A549 (cell line): Measurements from ENCODE around the gene GNAS. TPM values are rescaled to one million over a fixed set of nuclear protein-coding genes. Genes with fewer than 3 reads are reported as not detected.

Experiments
- ATAC-seq, 2 experiments: fragments of 200-7000 bp in 1 of 2; fragments of >200 bp in 1 of 2; cut with Nextera tagmentation in 1 of 2; cut with Tn5 transposase in 1 of 2; 3 replicates each; pipeline versions ENCODE4 v1.8.0 to v1.9.1; 2018 to 2020; ENCODE audit warnings: mild to moderate bottlenecking in 1 of 2, moderate library complexity in 1 of 2
- CTCF ChIA-PET: fragments of 300-600 bp; sonication (Branson Sonifier 250); formaldehyde crosslinking; extraction: SDS; loops from one replicate; lab custom pipeline; 2021; ENCODE audit warnings: antibody characterized with exemption, inconsistent platforms; lab: Yijun Ruan, JAX
- POLR2A ChIA-PET: fragments of 350-600 bp; formaldehyde crosslinking; extraction: SDS; loops from one replicate; lab custom pipeline; 2021; ENCODE audit warnings: antibody characterized with exemption, inconsistent platforms; lab: Yijun Ruan, JAX
- DNase-seq, 2 experiments: peaks; one replicate each; pipeline versions ENCODE4 v3.0.0 to v3.0.0-alpha.2; 2011 to 2016; ENCODE audit warnings: low read depth in 1 of 2, low spot score in 1 of 2
- FAIRE-seq: peaks from 2 replicates; lab custom pipeline; 2011; peaks lifted over from hg19 to GRCh38; lab: Jason Lieb, UNC
- H3K27ac ChIP-seq, 2 experiments: fragments of >200 bp; sonication (Bioruptor Twin); formaldehyde crosslinking; 3 replicates each; pipeline ENCODE4 v1.5.1; 2016 to 2017
- H3K4me1 ChIP-seq: fragments of >200 bp; sonication (Bioruptor Twin); formaldehyde crosslinking; 3 replicates; pipeline ENCODE4 v1.6.1; 2016
- H3K4me2 ChIP-seq: fragments of >200 bp; sonication (Bioruptor Twin); formaldehyde crosslinking; 3 replicates; pipeline ENCODE4 v1.6.1; 2016
- H3K4me3 ChIP-seq: fragments of >200 bp; sonication (Bioruptor Twin); formaldehyde crosslinking; 3 replicates; pipeline ENCODE4 v1.5.1; 2016
- H3K9me3 ChIP-seq: fragments of >200 bp; sonication (Bioruptor Twin); formaldehyde crosslinking; 3 replicates; pipeline ENCODE4 v1.6.1; 2016
- BHLHE40 ChIP-seq: IDR thresholded peaks from 2 replicates; pipeline ENCODE4 v1.6.1; 2012; ENCODE audit warnings: low read depth, low read length, inconsistent platforms
- CBX8 ChIP-seq: fragments of 200-600 bp; sonication (generic); IDR thresholded peaks from 2 replicates; pipeline ENCODE4 v1.6.1; 2016
- CEBPB ChIP-seq, 2 experiments: fragments of >200 bp in 1 of 2; sonication (Bioruptor Twin) in 1 of 2; formaldehyde crosslinking in 1 of 2; IDR thresholded peaks; 2 replicates each; pipeline ENCODE4 v1.6.1; 2012 to 2016
- CHD2 ChIP-seq: fragments of 150-350 bp; IDR thresholded peaks from 2 replicates; pipeline ENCODE4 v1.6.1; 2014; ENCODE audit warnings: low read length; ENCODE audit not compliant: partially characterized antibody
- EP300 ChIP-seq, 2 experiments: fragments of >200 bp; sonication (Bioruptor Twin); formaldehyde crosslinking; IDR thresholded peaks; 2 replicates in 1 of 2; 3 replicates in 1 of 2; pipeline ENCODE4 v1.6.1; 2016 to 2017
- ESRRA ChIP-seq: fragments of 150-350 bp; IDR thresholded peaks from 2 replicates; pipeline ENCODE4 v1.6.1; 2014; ENCODE audit warnings: mild to moderate bottlenecking, low read length, borderline replicate concordance
- FOSB ChIP-seq: fragments of 250-450 bp; sonication (Bioruptor Pico); IDR thresholded peaks from 2 replicates; pipeline ENCODE4 v1.5.0; 2020; ENCODE audit warnings: mild to moderate bottlenecking, moderate library complexity
- HDAC2 ChIP-seq: fragments of 200-600 bp; sonication (generic); IDR thresholded peaks from 2 replicates; pipeline ENCODE4 v1.6.1; 2016
- HOXA7 ChIP-seq: fragments of 250-450 bp; sonication (Bioruptor Pico); IDR thresholded peaks from 2 replicates; pipeline ENCODE4 v1.5.0; 2020; ENCODE audit warnings: mild to moderate bottlenecking, moderate library complexity
- HOXB5 ChIP-seq: fragments of 250-450 bp; sonication (Bioruptor Pico); IDR thresholded peaks from 2 replicates; pipeline ENCODE4 v1.5.0; 2020; ENCODE audit warnings: mild to moderate bottlenecking, moderate library complexity
- KDM1A ChIP-seq: fragments of 200-600 bp; sonication (generic); IDR thresholded peaks from 2 replicates; pipeline ENCODE4 v1.6.1; 2016; ENCODE audit warnings: low read depth, mild to moderate bottlenecking
- MYC ChIP-seq: IDR thresholded peaks from 2 replicates; pipeline ENCODE4 v1.6.1; 2012; ENCODE audit warnings: mild to moderate bottlenecking, inconsistent platforms, low read length, improper control_type of control experiment, borderline replicate concordance
- POLR2A ChIP-seq: IDR thresholded peaks from 2 replicates; pipeline ENCODE4 v1.6.1; 2012; ENCODE audit warnings: mild to moderate bottlenecking, low read length
- REST ChIP-seq: fragments of 200-600 bp; sonication (generic); IDR thresholded peaks from 2 replicates; pipeline ENCODE4 v1.6.1; 2016; ENCODE audit warnings: antibody characterized with exemption, mild to moderate bottlenecking, moderate library complexity
- RFX5 ChIP-seq: fragments of 450-650 bp; IDR thresholded peaks from 2 replicates; pipeline ENCODE4 v1.7.1; 2014; ENCODE audit warnings: antibody characterized with exemption, mild to moderate bottlenecking, moderate library complexity
- RNF2 ChIP-seq: fragments of 200-600 bp; sonication (generic); IDR thresholded peaks from 2 replicates; pipeline ENCODE4 v1.6.1; 2016; ENCODE audit warnings: low read depth, mild to moderate bottlenecking, antibody characterized with exemption, moderate library complexity, borderline replicate concordance
- SREBF2 ChIP-seq: fragments of 450-650 bp; IDR thresholded peaks from 2 replicates; pipeline ENCODE4 v1.6.1; 2014; ENCODE audit warnings: mild to moderate bottlenecking, moderate library complexity
- TP53 ChIP-seq: fragments of 250-450 bp; sonication (Bioruptor Pico); IDR thresholded peaks from 2 replicates; pipeline ENCODE4 v1.5.0; 2021; ENCODE audit warnings: mild to moderate bottlenecking, moderate library complexity
- whole genome bisulfite sequencing: methylation state at CpG from one replicate; pipeline ENCODE4 v1.1.6; 2017; ENCODE audit errors: missing lambda C conversion rate; 5-methylcytosine and 5-hydroxymethylcytosine counted together
- polyA plus RNA-seq, 4 experiments: library from polyadenylated mRNA; depleted of rRNA in 3 of 4; stranded (reverse); fragments of >200 nt; fragmentation: RNase III in 1 of 4; extraction: RNeasy Plus Mini Kit Qiagen cat#74134 plus additional on column Dnase treatment in 1 of 4; gene quantifications; 2 replicates in 3 of 4; 3 replicates in 1 of 4; pipeline ENCODE4 v1.2.3, GENCODE V29; 2011 to 2017
- TF ChIP-seq, protein P1 (sequence below): fragments of >200 bp; sonication (Bioruptor Twin); formaldehyde crosslinking; IDR thresholded peaks from 3 replicates; pipeline ENCODE4 v1.5.1; 2016
- TF ChIP-seq, protein P2 (sequence below): IDR thresholded peaks from 2 replicates; pipeline ENCODE4 v1.6.1; 2012
- TF ChIP-seq, protein P3 (sequence below): fragments of 150-350 bp; IDR thresholded peaks from 2 replicates; pipeline ENCODE4 v1.6.1; 2014; ENCODE audit warnings: low read depth, mild to moderate bottlenecking, low read length
- TF ChIP-seq, protein P4 (sequence below): fragments of 250-450 bp; sonication (Bioruptor Pico); IDR thresholded peaks from 2 replicates; pipeline ENCODE4 v1.5.0; 2020; ENCODE audit warnings: low read depth, mild to moderate bottlenecking, moderate library complexity

The GNAS gene
- polyA plus RNA-seq, 2 of the 4 experiments (the other 2 are of a cell fraction), result 534 to 600 TPM

- 49% methylated on average over 20 of the region's 23 CpGs for WGBS
- Histone ChIP-seq H3K4me1 (no peaks in the 10 kb centered on the region), H3K27ac (no peak overlapping the region), H3K9me3 (no peaks in the 10 kb centered on the region), H3K4me3 (peak overlapping the region; percentile 36; the same call in 1 of the 3 replicates), H3K4me2 (peak overlapping the region; percentile 83)
- ChIA-PET CTCF (interaction anchor here (0.8 to 2.1 kb wide), 9 partner anchors 7 to 1324 kb away, joined by 3 to 10 read pairs (median 3); no protein-coding TSS in a partner anchor), POLR2A (no interaction called here)
- no peak for ATAC-seq
- DNase-seq, result no peak
- FAIRE-seq, result no peak
- TF ChIP-seq TP53, result no peak
- TF ChIP-seq SREBF2, result no peak
- no peak for TF ChIP-seq MYC
- TF ChIP-seq, protein P1, sequence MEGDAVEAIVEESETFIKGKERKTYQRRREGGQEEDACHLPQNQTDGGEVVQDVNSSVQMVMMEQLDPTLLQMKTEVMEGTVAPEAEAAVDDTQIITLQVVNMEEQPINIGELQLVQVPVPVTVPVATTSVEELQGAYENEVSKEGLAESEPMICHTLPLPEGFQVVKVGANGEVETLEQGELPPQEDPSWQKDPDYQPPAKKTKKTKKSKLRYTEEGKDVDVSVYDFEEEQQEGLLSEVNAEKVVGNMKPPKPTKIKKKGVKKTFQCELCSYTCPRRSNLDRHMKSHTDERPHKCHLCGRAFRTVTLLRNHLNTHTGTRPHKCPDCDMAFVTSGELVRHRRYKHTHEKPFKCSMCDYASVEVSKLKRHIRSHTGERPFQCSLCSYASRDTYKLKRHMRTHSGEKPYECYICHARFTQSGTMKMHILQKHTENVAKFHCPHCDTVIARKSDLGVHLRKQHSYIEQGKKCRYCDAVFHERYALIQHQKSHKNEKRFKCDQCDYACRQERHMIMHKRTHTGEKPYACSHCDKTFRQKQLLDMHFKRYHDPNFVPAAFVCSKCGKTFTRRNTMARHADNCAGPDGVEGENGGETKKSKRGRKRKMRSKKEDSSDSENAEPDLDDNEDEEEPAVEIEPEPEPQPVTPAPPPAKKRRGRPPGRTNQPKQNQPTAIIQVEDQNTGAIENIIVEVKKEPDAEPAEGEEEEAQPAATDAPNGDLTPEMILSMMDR, result no peak
- TF ChIP-seq, protein P2, sequence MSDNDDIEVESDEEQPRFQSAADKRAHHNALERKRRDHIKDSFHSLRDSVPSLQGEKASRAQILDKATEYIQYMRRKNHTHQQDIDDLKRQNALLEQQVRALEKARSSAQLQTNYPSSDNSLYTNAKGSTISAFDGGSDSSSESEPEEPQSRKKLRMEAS, result no peak
Observed at GRCh38 chr20:58851969-58852458, 502 bp upstream of the GNAS start.

GRCh38 chr20:58853466-58853865, 950 bp downstream of the GNAS start:
- ATAC-seq (0 out of 6 replicates have a peak, but pooled peaks of 1 of the 2 experiments have one; percentile 22), FAIRE-seq (no peak)
- Histone ChIP-seq H3K4me2 (no peak overlapping the region), H3K27ac (no peak overlapping the region), H3K4me1 (no peaks in the 10 kb centered on the region)
- WGBS, result 17% methylated on average over 2 of the region's 6 CpGs
- ChIA-PET CTCF (interaction anchor here (0.8 to 1.9 kb wide), 4 partner anchors 8 to 16 kb away, joined by 3 to 10 read pairs (median 6); no protein-coding TSS in a partner anchor), POLR2A (no interaction called here)
- TF ChIP-seq TP53 (no peak), BHLHE40 (no peak), RFX5 (no peak), EP300 (IDR thresholded peaks at IDR 0.05) (no peak), HDAC2 (no peak), RNF2 (no peak)
- TF ChIP-seq, protein P3, sequence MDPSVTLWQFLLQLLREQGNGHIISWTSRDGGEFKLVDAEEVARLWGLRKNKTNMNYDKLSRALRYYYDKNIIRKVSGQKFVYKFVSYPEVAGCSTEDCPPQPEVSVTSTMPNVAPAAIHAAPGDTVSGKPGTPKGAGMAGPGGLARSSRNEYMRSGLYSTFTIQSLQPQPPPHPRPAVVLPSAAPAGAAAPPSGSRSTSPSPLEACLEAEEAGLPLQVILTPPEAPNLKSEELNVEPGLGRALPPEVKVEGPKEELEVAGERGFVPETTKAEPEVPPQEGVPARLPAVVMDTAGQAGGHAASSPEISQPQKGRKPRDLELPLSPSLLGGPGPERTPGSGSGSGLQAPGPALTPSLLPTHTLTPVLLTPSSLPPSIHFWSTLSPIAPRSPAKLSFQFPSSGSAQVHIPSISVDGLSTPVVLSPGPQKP, result no peak
- TF ChIP-seq, all 56 proteins: peak for 0
- Histone ChIP-seq H3K4me3 (no peak overlapping the region), H3K9me3 (no peaks in the 10 kb centered on the region)
- DNase-seq, result no peak

DNA sequence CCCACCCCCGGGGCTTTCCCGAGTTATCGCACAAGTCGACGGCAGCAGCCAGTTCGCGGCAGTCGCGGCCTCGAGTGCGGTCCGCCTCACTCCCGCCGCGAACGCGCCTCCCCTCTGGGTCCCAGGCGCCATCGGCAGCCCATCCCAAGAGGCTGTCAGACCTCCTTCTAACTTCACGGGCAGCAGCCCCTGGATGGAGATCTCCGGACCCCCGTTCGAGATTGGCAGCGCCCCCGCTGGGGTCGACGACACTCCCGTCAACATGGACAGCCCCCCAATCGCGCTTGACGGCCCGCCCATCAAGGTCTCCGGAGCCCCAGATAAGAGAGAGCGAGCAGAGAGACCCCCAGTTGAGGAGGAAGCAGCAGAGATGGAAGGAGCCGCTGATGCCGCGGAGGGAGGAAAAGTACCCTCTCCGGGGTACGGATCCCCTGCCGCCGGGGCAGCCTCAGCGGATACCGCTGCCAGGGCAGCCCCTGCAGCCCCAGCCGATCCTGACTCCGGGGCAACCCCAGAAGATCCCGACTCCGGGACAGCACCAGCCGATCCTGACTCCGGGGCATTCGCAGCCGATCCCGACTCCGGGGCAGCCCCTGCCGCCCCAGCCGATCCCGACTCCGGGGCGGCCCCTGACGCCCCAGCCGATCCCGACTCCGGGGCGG, 1.6 kb downstream of the GNAS start:
- H3K4me2 ChIP-seq, result no peak overlapping the region
- no peaks in the 10 kb centered on the region for H3K4me1 ChIP-seq
- WGBS, result 77% methylated on average over 56 of the region's 63 CpGs
- H3K9me3 ChIP-seq, result no peaks in the 10 kb centered on the region
- ATAC-seq, result no peak
- TF ChIP-seq REST, result no peak
- TF ChIP-seq, protein P4, sequence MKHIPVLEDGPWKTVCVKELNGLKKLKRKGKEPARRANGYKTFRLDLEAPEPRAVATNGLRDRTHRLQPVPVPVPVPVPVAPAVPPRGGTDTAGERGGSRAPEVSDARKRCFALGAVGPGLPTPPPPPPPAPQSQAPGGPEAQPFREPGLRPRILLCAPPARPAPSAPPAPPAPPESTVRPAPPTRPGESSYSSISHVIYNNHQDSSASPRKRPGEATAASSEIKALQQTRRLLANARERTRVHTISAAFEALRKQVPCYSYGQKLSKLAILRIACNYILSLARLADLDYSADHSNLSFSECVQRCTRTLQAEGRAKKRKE (CRISPR knock-in tag), result no peak
- no peak for TF ChIP-seq HOXA7 (CRISPR knock-in tag)
- TF ChIP-seq RFX5, result no peak
- TF ChIP-seq CHD2, result no peak
- TF ChIP-seq POLR2A, result no peak
- no peak for TF ChIP-seq EP300 (IDR thresholded peaks at IDR 0.05)
- no peak for TF ChIP-seq FOSB (CRISPR knock-in tag)
- TF ChIP-seq KDM1A, result no peak
- TF ChIP-seq, protein P1, result no peak
- TF ChIP-seq HOXB5 (CRISPR knock-in tag), result no peak
- no peak for TF ChIP-seq ESRRA
- no peak for TF ChIP-seq CEBPB (IDR thresholded peaks at IDR 0.05)
- no peak for TF ChIP-seq CBX8
- ChIA-PET CTCF (interaction anchor here (1.1 to 1.9 kb wide), 3 partner anchors 13 to 16 kb away, joined by 3 to 10 read pairs (median 7); no protein-coding TSS in a partner anchor), POLR2A (no interaction called here)
- FAIRE-seq, result no peak
- H3K27ac ChIP-seq, result no peak overlapping the region
- DNase-seq, result no peak
- no peak overlapping the region for H3K4me3 ChIP-seq
